HG03378 (cell line): ENCODE results near the gene CISH.

Experiments
- ATAC-seq: cut with Tn5 transposase; IDR thresholded peaks from one replicate; pipeline ENCODE4 v1.9.1; 2021; ENCODE audit warnings: mild to moderate bottlenecking, moderate library complexity; ENCODE audit not compliant: unreplicated experiment

CISH gene

GRCh38 chr3:50615190-50615589 is 3.6 kb upstream of the CISH start:
- ATAC-seq: no peak

- ATAC-seq: no peak
Observed at GRCh38 chr3:50612970-50613846, 1.6 kb upstream of the CISH start.

- no peak for ATAC-seq
Observed at GRCh38 chr3:50612234-50612882, 784 bp upstream of the CISH start.

GRCh38 chr3:50610992-50611463 is 546 bp downstream of the CISH start:
- ATAC-seq: no peak

GRCh38 chr3:50610181-50610971 is 1.2 kb downstream of the CISH start:
- ATAC-seq: no peak

- no peak for ATAC-seq
Observed at GRCh38 chr3:50609763-50610085, 1.9 kb downstream of the CISH start.

GRCh38 chr3:50609071-50609762 is 2.4 kb downstream of the CISH start:
- ATAC-seq: no peak

GRCh38 chr3:50608278-50608677 is 3.3 kb downstream of the CISH start:
- no peak for ATAC-seq

- ATAC-seq: no peak
Observed at GRCh38 chr3:50607271-50608091, 4.1 kb downstream of the CISH start.

GRCh38 chr3:50606596-50606995 is 5.0 kb downstream of the CISH start:
- no peak for ATAC-seq

GRCh38 chr3:50605901-50606326 is 5.7 kb downstream of the CISH start:
- no peak for ATAC-seq

- no peak for ATAC-seq
Observed at GRCh38 chr3:50604628-50605588, 6.7 kb downstream of the CISH start.

- ATAC-seq: no peak
Observed at GRCh38 chr3:50604110-50604621, 7.4 kb downstream of the CISH start.

GRCh38 chr3:50603261-50604109 is 8.1 kb downstream of the CISH start:
- ATAC-seq: no peak

- no peak for ATAC-seq
Observed at GRCh38 chr3:50602595-50603191, 8.9 kb downstream of the CISH start.

- ATAC-seq: peak; percentile 62
Observed at GRCh38 chr3:50600841-50601591, 10.6 kb downstream of the CISH start.
